Left lung (tissue), 10 donors: Measurements from ENCODE around the gene VPS16. TPM values are rescaled to one million over a fixed set of nuclear protein-coding genes. Genes with fewer than 3 reads are reported as not detected.

ENCODE experiments used
- ATAC-seq: fragments of 200-7000 bp; cut with Tn5 transposase; one replicate; pipeline ENCODE4 v1.9.1; 2020; ENCODE audit warnings: moderate library complexity
- DNase-seq, 4 donors: peaks; one replicate each; pipeline ENCODE4 v3.0.0-alpha.2; 2013 to 2020
- H3K27ac ChIP-seq, 2 donors: fragments of 200-600 bp; sonication (generic) in 1 of 2; one replicate each; pipeline versions ENCODE4 v1.5.0 to v1.8.0; 2020 to 2021
- H3K27me3 ChIP-seq, 2 donors: fragments of 200-600 bp; sonication (generic) in 1 of 2; one replicate each; pipeline versions ENCODE4 v1.5.0 to v1.8.0; 2020 to 2021
- H3K36me3 ChIP-seq, 2 donors: fragments of 200-600 bp; sonication (generic) in 1 of 2; one replicate each; pipeline versions ENCODE4 v1.5.0 to v1.8.0; 2020 to 2021
- H3K4me1 ChIP-seq, 2 donors: fragments of 200-600 bp; one replicate each; pipeline ENCODE4 v1.8.0; 2021
- H3K4me3 ChIP-seq, 2 donors: fragments of 200-600 bp; sonication (generic) in 1 of 2; one replicate each; pipeline versions ENCODE4 v1.5.0 to v1.8.0; 2020 to 2021; ENCODE audit warnings: mild to moderate bottlenecking in 1 of 2
- H3K9me3 ChIP-seq, 2 donors: fragments of 200-600 bp; sonication (generic) in 1 of 2; one replicate each; pipeline versions ENCODE4 v1.5.0 to v1.8.0; 2020 to 2021
- CTCF ChIP-seq, 2 donors: fragments of 200-600 bp; sonication (generic) in 1 of 2; IDR thresholded peaks; one replicate each; pipeline versions ENCODE4 v1.5.0 to v1.8.0; 2021; ENCODE audit warnings: antibody characterized with exemption in 2 of 2
- intact Hi-C, 2 donors: fragments of 100-400 bp; cut with DNase I; formaldehyde crosslinking; loops; one replicate each; pipeline versions ENCODE4 v1.11.2 to v1.14.2; 2022
- polyA plus RNA-seq, 6 donors: library from polyadenylated mRNA; unstranded; fragments of 120-200 nt; gene quantifications; one replicate each; pipeline ENCODE4 v1.2.1, GENCODE V29; 2013; ENCODE audit not compliant: insufficient read length in 6 of 6
- total RNA-seq, 2 donors: library from RNA; stranded (reverse); fragmentation: NEBNext Ultra II Directional; extraction: Animal tissue kit (Norgen Biotek cat#: 25700); gene quantifications; one replicate each; pipeline ENCODE4 v1.2.1, GENCODE V29; 2021
- donor health status: DM: no; HTN: yes; CAD: no.
- donor health status: DM: no; HTN: no; CAD: no.

Gene VPS16
- total and polyA plus RNA-seq, 8 donors = 31.9 to 42.7 (median 36.3) TPM

GRCh38 chr20:2795451-2795850, 45.1 kb upstream of the VPS16 start:
- DNase-seq = no peak

GRCh38 chr20:2796011-2796660, 44.4 kb upstream of the VPS16 start:
- Histone ChIP-seq H3K9me3 (no peaks in the 10 kb centered on the region), H3K4me3 (no peak overlapping the region), H3K36me3 (no peaks in the 10 kb centered on the region), H3K27me3 (peaks cover 12 to 86% of the 10 kb centered on the region in 2 donors), H3K4me1 (peaks cover 0 to 22% of the 10 kb centered on the region in 2 donors), H3K27ac (no peak overlapping the region)
- ATAC-seq (no peak), DNase-seq (no peak)
- no peak for TF ChIP-seq CTCF (IDR thresholded peaks at IDR 0.05)
- intact Hi-C loops = no loop called here

More at GRCh38 chr20:2795451-2795850, 45.1 kb upstream of the VPS16 start:
- no peaks in the 10 kb centered on the region for H3K36me3 ChIP-seq
- peaks cover 0 to 15% of the 10 kb centered on the region in 2 donors for H3K4me1 ChIP-seq
- no peak overlapping the region for H3K4me3 ChIP-seq
- ATAC-seq = no peak
- peaks cover 5 to 81% of the 10 kb centered on the region in 2 donors for H3K27me3 ChIP-seq
- H3K27ac ChIP-seq = no peak overlapping the region
- H3K9me3 ChIP-seq = no peaks in the 10 kb centered on the region
- no peak for TF ChIP-seq CTCF (IDR thresholded peaks at IDR 0.05)
- intact Hi-C loops = no loop called here

- Histone ChIP-seq H3K4me3 (no peak overlapping the region), H3K4me1 (peaks cover 0 to 25% of the 10 kb centered on the region in 2 donors), H3K9me3 (no peaks in the 10 kb centered on the region), H3K36me3 (no peaks in the 10 kb centered on the region), H3K27me3 (peaks cover 23 to 88% of the 10 kb centered on the region in 2 donors), H3K27ac (no peak overlapping the region)
- DNase-seq (no peak), ATAC-seq (no peak)
- no peak for TF ChIP-seq CTCF (IDR thresholded peaks at IDR 0.05)
- intact Hi-C loops = no loop called here
Observed at GRCh38 chr20:2797136-2797983, 43.2 kb upstream of the VPS16 start.

GRCh38 chr20:2798095-2798805, 42.3 kb upstream of the VPS16 start:
- Histone ChIP-seq H3K4me3 (no peak overlapping the region), H3K4me1 (peaks cover 0 to 25% of the 10 kb centered on the region in 2 donors), H3K27ac (no peak overlapping the region), H3K36me3 (no peaks in the 10 kb centered on the region), H3K27me3 (peaks cover 28 to 89% of the 10 kb centered on the region in 2 donors), H3K9me3 (no peaks in the 10 kb centered on the region)
- no peak for TF ChIP-seq CTCF (IDR thresholded peaks at IDR 0.05)
- DNase-seq = no peak
- ATAC-seq = no peak
- intact Hi-C loops = no loop called here

- Histone ChIP-seq H3K27me3 (peaks cover 28 to 94% of the 10 kb centered on the region in 2 donors), H3K4me3 (no peak overlapping the region), H3K9me3 (no peaks in the 10 kb centered on the region), H3K4me1 (peaks cover 0 to 25% of the 10 kb centered on the region in 2 donors), H3K36me3 (no peaks in the 10 kb centered on the region), H3K27ac (no peak overlapping the region)
- DNase-seq = no peak
- intact Hi-C loops = no loop called here
- no peak for ATAC-seq
- TF ChIP-seq CTCF (IDR thresholded peaks at IDR 0.05) = no peak
Observed at GRCh38 chr20:2798814-2799213, 41.7 kb upstream of the VPS16 start.
